PC-3 (cell line): Measurements from ENCODE around the gene CHST9.

ENCODE experiments used
- EZH2 ChIP-seq: fragments of 300-600 bp; sonication (generic); IDR thresholded peaks from one replicate; pipeline ENCODE4 v1.6.1; 2017; ENCODE audit warnings: antibody characterized with exemption, mild to moderate bottlenecking, low read length; ENCODE audit not compliant: unreplicated experiment
- EZH2phosphoT487 ChIP-seq: fragments of 300-600 bp; sonication (generic); IDR thresholded peaks from 2 replicates; pipeline ENCODE4 v1.6.1; 2018; ENCODE audit warnings: mild to moderate bottlenecking, antibody characterized with exemption, low read length, borderline replicate concordance
- TF ChIP-seq, protein P1 (sequence below): fragments of 300-600 bp; sonication (generic); conservative IDR thresholded peaks from 2 replicates; pipeline ENCODE4 v1.5.1; 2017; ENCODE audit warnings: antibody characterized with exemption, low read depth, mild to moderate bottlenecking, low read length

DNA sequence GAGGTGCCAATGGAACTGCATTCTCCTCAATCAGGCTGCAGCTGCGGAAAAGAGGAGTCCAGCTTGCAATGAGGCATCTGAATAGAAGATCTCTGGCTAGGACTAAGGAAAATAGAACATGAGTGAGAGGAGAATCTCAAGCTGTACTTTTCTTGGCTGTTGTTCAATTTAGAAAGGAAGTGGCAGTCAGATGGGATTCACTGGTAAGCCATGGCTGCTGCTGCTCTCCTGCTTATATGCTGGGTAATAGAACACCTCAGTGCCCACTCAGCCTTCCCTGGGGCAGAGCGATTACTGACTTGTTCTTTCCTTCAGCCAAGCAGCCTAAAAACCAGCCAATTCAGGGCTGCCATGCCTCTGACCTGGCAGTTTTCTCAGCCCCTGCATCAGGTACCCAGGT is 17.6 kb upstream of the CHST9 start:
- TF ChIP-seq, protein P1, sequence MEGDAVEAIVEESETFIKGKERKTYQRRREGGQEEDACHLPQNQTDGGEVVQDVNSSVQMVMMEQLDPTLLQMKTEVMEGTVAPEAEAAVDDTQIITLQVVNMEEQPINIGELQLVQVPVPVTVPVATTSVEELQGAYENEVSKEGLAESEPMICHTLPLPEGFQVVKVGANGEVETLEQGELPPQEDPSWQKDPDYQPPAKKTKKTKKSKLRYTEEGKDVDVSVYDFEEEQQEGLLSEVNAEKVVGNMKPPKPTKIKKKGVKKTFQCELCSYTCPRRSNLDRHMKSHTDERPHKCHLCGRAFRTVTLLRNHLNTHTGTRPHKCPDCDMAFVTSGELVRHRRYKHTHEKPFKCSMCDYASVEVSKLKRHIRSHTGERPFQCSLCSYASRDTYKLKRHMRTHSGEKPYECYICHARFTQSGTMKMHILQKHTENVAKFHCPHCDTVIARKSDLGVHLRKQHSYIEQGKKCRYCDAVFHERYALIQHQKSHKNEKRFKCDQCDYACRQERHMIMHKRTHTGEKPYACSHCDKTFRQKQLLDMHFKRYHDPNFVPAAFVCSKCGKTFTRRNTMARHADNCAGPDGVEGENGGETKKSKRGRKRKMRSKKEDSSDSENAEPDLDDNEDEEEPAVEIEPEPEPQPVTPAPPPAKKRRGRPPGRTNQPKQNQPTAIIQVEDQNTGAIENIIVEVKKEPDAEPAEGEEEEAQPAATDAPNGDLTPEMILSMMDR = no peak
- TF ChIP-seq EZH2 (no peak), EZH2phosphoT487 (no peak)
